Measurements from ENCODE around the gene HAGH. TPM values are rescaled to one million over a fixed set of nuclear protein-coding genes. Genes with fewer than 3 reads are reported as not detected.

The HAGH gene
- total and polyA plus RNA-seq, 4 donors: 51.2 to 99.7 (median 80.2) TPM

DNA sequence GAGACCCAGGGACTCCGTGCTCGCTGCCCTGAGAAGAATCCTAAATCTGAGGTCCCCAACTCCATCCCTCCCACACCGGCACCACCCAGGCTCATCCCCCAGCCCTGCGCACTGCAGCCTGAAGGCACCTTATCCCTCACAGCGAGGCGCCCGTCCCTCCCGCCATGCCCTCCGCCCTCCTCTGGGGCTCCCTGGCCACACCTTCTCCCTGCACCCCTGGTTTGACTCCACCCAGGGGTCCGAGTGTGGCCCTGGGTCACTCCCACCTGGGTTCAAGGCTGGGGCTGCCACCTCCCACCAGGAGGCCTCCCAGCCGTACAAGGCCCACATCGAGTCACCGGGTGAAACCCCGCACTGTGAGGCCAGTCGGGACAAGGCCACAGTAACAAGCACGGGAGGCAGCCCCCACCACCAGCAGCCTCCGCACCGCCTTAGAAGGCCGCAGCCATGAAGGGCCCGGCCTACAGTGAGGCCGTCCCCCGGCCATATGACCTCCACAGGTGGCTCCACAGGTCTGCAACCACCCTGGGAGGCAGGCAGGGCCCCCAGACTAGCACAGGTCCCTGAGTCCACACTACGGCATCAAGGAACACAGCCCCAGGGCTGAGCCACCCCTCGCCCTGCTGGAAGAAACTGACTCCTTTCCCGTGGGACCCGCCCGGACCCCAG is 8.3 kb downstream of the HAGH start:
- H3K27me3 ChIP-seq (ENCODE audit: control insufficient read depth in 3 of 3, insufficient read depth in 3 of 3, low read length in 2 of 3): no peaks in the 10 kb centered on the region
- H3K4me1 ChIP-seq (ENCODE audit: control insufficient read depth in 5 of 5, insufficient read depth in 5 of 5, low read length in 5 of 5): peaks cover 0 to 2% (median 0%) of the 10 kb centered on the region in 5 donors
- H3K9ac ChIP-seq (ENCODE audit: insufficient read depth in 1 of 2, low read length in 2 of 2): no peak overlapping the region
- WGBS, 2 donors: 96 to 99% methylated on average over 24 to 27 of the region's 27 CpGs
- no peak overlapping the region for H3K27ac ChIP-seq (ENCODE audit: low read depth in 1 of 2, low read length in 1 of 2)
- no peak for ATAC-seq (ENCODE audit: insufficient read depth, low FRiP score)
- TF ChIP-seq, protein P1, sequence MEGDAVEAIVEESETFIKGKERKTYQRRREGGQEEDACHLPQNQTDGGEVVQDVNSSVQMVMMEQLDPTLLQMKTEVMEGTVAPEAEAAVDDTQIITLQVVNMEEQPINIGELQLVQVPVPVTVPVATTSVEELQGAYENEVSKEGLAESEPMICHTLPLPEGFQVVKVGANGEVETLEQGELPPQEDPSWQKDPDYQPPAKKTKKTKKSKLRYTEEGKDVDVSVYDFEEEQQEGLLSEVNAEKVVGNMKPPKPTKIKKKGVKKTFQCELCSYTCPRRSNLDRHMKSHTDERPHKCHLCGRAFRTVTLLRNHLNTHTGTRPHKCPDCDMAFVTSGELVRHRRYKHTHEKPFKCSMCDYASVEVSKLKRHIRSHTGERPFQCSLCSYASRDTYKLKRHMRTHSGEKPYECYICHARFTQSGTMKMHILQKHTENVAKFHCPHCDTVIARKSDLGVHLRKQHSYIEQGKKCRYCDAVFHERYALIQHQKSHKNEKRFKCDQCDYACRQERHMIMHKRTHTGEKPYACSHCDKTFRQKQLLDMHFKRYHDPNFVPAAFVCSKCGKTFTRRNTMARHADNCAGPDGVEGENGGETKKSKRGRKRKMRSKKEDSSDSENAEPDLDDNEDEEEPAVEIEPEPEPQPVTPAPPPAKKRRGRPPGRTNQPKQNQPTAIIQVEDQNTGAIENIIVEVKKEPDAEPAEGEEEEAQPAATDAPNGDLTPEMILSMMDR (IDR thresholded peaks at IDR 0.05; ENCODE audit: control extremely low read depth, extremely low read depth): no peak
- peaks cover 0 to 60% (median 10%) of the 10 kb centered on the region in 4 donors for H3K36me3 ChIP-seq (ENCODE audit: control insufficient read depth in 4 of 4, insufficient read depth in 4 of 4, low read length in 4 of 4)
- no peak for DNase-seq
- no peak overlapping the region for H3K4me3 ChIP-seq
- no peaks in the 10 kb centered on the region for H3K9me3 ChIP-seq (ENCODE audit: control insufficient read depth in 4 of 4, insufficient read depth in 3 of 4, low read length in 3 of 4)

DNA sequence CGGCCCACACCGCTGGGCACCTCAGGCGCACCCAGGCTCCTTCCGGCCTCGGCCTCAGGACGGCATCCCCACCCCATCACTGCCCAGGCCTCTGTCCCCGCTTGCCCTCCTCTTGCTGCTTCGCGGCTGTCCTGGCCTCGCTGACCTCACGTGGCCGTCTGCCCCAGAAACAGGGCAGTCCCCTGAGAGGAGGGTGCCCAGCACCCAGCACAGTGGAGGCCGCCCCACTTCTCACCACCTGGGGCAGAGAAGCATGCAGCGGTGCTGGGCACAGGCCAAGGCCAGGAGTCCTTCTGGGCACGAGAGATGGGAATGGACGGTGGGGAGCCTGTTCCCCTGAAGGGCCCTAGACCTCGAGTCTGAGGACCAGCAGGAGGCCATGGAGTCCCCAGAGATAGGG is 8.9 kb downstream of the HAGH start:
- no peak for DNase-seq
- WGBS, 2 donors: 95 to 97% methylated on average over 17 of the region's 17 CpGs
- ATAC-seq (ENCODE audit: insufficient read depth, low FRiP score): no peak

DNA sequence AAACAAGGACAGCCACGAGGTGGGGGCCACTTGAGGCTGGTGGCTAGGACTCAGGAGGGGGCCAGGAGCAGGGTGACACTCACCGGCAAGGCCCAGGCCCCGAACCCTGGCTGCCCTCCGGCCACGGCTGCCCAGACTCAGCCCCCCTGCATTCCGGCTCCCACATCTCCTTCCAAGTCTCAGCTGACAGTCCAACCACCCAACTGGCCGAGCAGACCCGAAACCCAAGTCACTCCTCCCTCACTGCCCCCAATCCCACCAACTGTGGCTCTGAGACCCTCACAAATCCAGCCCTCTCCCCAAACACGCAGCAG is 9.4 kb downstream of the HAGH start:
- no peak for ATAC-seq (ENCODE audit: insufficient read depth, low FRiP score)
- DNase-seq: no peak
- TF ChIP-seq, protein P1 (IDR thresholded peaks at IDR 0.05; ENCODE audit: control extremely low read depth, extremely low read depth): no peak
- H3K27ac ChIP-seq (ENCODE audit: low read depth in 1 of 2, low read length in 1 of 2): no peak overlapping the region
- peaks cover 0 to 53% (median 8%) of the 10 kb centered on the region in 4 donors for H3K36me3 ChIP-seq (ENCODE audit: control insufficient read depth in 4 of 4, insufficient read depth in 4 of 4, low read length in 4 of 4)
- peaks cover 0 to 13% (median 0%) of the 10 kb centered on the region in 5 donors for H3K4me1 ChIP-seq (ENCODE audit: control insufficient read depth in 5 of 5, insufficient read depth in 5 of 5, low read length in 5 of 5)
- 97 to 99% methylated on average over 9 of the region's 9 CpGs for WGBS, 2 donors
- H3K27me3 ChIP-seq (ENCODE audit: control insufficient read depth in 3 of 3, insufficient read depth in 3 of 3, low read length in 2 of 3): no peaks in the 10 kb centered on the region
- H3K4me3 ChIP-seq: no peak overlapping the region
- H3K9me3 ChIP-seq (ENCODE audit: control insufficient read depth in 4 of 4, insufficient read depth in 3 of 4, low read length in 3 of 4): no peaks in the 10 kb centered on the region
- no peak overlapping the region for H3K9ac ChIP-seq (ENCODE audit: insufficient read depth in 1 of 2, low read length in 2 of 2)

More for the DNA sequence above, 8.9 kb downstream of the HAGH start:
- Histone ChIP-seq H3K27ac (ENCODE audit: low read depth in 1 of 2, low read length in 1 of 2) (no peak overlapping the region), H3K9me3 (ENCODE audit: control insufficient read depth in 4 of 4, insufficient read depth in 3 of 4, low read length in 3 of 4) (no peaks in the 10 kb centered on the region), H3K36me3 (ENCODE audit: control insufficient read depth in 4 of 4, insufficient read depth in 4 of 4, low read length in 4 of 4) (peaks cover 0 to 58% (median 10%) of the 10 kb centered on the region in 4 donors), H3K27me3 (ENCODE audit: control insufficient read depth in 3 of 3, insufficient read depth in 3 of 3, low read length in 2 of 3) (no peaks in the 10 kb centered on the region), H3K4me1 (ENCODE audit: control insufficient read depth in 5 of 5, insufficient read depth in 5 of 5, low read length in 5 of 5) (peaks cover 0 to 8% (median 0%) of the 10 kb centered on the region in 5 donors), H3K9ac (ENCODE audit: insufficient read depth in 1 of 2, low read length in 2 of 2) (no peak overlapping the region), H3K4me3 (no peak overlapping the region)
- TF ChIP-seq, protein P1 (IDR thresholded peaks at IDR 0.05; ENCODE audit: control extremely low read depth, extremely low read depth): no peak

Measured in lung (tissue), 12 donors.